ENCODE results near the gene RAB7A. TPM values are rescaled to one million over a fixed set of nuclear protein-coding genes. Genes with fewer than 3 reads are reported as not detected.

Gene RAB7A
- total and polyA plus RNA-seq, 2 of the 13 experiments (the other 11 are each of a cell fraction or from before 2014, with no cell fraction given) = 26.5 to 182 TPM

DNA sequence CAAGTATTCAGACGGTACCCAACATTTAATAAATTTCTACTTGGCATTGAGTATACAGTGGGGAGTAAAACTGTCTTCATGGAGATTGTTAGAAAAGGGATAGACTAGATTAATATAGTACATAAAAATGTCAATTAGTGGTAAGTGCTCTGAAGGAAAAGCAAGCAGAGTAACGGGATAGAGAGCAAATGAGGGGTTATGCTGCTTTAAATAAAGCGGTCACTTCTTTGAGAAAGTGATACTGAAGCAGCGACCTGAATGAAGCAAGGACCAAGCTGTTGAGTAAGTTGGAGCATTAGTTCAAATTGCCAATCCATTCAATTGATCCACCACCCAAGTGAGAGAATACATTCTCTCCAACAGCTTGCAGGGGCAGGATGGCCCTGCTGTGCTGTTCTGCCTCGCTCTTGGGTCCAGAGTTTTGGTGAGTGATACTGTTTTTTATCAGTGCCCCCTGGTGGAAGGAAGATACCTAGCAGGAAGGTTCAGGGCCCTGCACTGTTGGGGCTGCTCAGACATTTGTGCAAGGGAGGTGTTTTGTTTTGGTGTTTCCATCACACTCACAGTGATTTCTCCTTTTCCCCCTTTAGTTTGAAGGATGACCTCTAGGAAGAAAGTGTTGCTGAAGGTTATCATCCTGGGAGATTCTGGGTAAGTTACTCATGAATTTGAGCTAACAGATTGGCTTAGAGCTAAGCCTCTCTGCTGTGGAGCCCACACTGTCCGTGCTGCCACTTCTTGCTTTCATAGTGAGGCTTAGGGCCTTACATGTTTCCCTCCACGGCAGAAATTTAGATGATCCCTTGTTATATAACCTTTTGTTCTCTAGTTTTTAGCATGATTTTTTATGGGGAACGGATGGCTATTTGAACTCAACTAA lies 69.0 kb downstream of the RAB7A start (continued):
- TF ChIP-seq ZNF574 (CRISPR knock-in tag; IDR thresholded peaks at IDR 0.05) = peak; percentile 46; the same call in 1 of the 2 replicates
- TF ChIP-seq, protein P1, sequence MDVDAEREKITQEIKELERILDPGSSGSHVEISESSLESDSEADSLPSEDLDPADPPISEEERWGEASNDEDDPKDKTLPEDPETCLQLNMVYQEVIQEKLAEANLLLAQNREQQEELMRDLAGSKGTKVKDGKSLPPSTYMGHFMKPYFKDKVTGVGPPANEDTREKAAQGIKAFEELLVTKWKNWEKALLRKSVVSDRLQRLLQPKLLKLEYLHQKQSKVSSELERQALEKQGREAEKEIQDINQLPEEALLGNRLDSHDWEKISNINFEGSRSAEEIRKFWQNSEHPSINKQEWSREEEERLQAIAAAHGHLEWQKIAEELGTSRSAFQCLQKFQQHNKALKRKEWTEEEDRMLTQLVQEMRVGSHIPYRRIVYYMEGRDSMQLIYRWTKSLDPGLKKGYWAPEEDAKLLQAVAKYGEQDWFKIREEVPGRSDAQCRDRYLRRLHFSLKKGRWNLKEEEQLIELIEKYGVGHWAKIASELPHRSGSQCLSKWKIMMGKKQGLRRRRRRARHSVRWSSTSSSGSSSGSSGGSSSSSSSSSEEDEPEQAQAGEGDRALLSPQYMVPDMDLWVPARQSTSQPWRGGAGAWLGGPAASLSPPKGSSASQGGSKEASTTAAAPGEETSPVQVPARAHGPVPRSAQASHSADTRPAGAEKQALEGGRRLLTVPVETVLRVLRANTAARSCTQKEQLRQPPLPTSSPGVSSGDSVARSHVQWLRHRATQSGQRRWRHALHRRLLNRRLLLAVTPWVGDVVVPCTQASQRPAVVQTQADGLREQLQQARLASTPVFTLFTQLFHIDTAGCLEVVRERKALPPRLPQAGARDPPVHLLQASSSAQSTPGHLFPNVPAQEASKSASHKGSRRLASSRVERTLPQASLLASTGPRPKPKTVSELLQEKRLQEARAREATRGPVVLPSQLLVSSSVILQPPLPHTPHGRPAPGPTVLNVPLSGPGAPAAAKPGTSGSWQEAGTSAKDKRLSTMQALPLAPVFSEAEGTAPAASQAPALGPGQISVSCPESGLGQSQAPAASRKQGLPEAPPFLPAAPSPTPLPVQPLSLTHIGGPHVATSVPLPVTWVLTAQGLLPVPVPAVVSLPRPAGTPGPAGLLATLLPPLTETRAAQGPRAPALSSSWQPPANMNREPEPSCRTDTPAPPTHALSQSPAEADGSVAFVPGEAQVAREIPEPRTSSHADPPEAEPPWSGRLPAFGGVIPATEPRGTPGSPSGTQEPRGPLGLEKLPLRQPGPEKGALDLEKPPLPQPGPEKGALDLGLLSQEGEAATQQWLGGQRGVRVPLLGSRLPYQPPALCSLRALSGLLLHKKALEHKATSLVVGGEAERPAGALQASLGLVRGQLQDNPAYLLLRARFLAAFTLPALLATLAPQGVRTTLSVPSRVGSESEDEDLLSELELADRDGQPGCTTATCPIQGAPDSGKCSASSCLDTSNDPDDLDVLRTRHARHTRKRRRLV (CRISPR knock-in tag; IDR thresholded peaks at IDR 0.05) = no peak
- TF ChIP-seq, protein P2, sequence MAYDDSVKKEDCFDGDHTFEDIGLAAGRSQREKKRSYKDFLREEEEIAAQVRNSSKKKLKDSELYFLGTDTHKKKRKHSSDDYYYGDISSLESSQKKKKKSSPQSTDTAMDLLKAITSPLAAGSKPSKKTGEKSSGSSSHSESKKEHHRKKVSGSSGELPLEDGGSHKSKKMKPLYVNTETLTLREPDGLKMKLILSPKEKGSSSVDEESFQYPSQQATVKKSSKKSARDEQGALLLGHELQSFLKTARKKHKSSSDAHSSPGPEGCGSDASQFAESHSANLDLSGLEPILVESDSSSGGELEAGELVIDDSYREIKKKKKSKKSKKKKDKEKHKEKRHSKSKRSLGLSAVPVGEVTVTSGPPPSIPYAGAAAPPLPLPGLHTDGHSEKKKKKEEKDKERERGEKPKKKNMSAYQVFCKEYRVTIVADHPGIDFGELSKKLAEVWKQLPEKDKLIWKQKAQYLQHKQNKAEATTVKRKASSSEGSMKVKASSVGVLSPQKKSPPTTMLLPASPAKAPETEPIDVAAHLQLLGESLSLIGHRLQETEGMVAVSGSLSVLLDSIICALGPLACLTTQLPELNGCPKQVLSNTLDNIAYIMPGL (CRISPR knock-in tag; IDR thresholded peaks at IDR 0.05; ENCODE audit: borderline replicate concordance in 1 of 2, low read depth in 1 of 2) = 0 out of 4 replicates have a peak, but pooled peaks of 1 of the 2 experiments have one; percentile 20
- 0 out of 2 replicates have a peak, but pooled peaks have one; percentile 8 for TF ChIP-seq HNF4A (CRISPR knock-in tag; IDR thresholded peaks at IDR 0.05)
- 0 out of 2 replicates have a peak, but pooled peaks have one; percentile 12 for TF ChIP-seq ZNF335 (CRISPR knock-in tag; IDR thresholded peaks at IDR 0.05)
- no peak for TF ChIP-seq ZNF546 (CRISPR knock-in tag; conservative IDR thresholded peaks at IDR 0.05)
- 0 out of 2 replicates have a peak, but pooled peaks have one; percentile 39 for TF ChIP-seq NFATC3 (CRISPR knock-in tag; IDR thresholded peaks at IDR 0.05)
- TF ChIP-seq, protein P3, sequence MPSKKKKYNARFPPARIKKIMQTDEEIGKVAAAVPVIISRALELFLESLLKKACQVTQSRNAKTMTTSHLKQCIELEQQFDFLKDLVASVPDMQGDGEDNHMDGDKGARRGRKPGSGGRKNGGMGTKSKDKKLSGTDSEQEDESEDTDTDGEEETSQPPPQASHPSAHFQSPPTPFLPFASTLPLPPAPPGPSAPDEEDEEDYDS (CRISPR knock-in tag; IDR thresholded peaks at IDR 0.05) = 0 out of 2 replicates have a peak, but pooled peaks have one; percentile 27
- peak; percentile 42; the same call in 1 of the 2 replicates for TF ChIP-seq SAP130 (CRISPR knock-in tag; IDR thresholded peaks at IDR 0.05; ENCODE audit: low read depth)
- TF ChIP-seq CTCF (CRISPR knock-in tag; IDR thresholded peaks at IDR 0.05) = peak; percentile 84
- no peak for TF ChIP-seq CHCHD3 (CRISPR knock-in tag; IDR thresholded peaks at IDR 0.05)
- no peak for TF ChIP-seq KMT2A (CRISPR knock-in tag; IDR thresholded peaks at IDR 0.05)
